ENCODE data around the gene MYRF.

Gene MYRF

GRCh38 chr11:61828379-61828628 is 75.9 kb downstream of the MYRF start:
- no peak for DNase-seq

GRCh38 chr11:61828629-61829407 is 76.4 kb downstream of the MYRF start:
- no peak for DNase-seq

DNA sequence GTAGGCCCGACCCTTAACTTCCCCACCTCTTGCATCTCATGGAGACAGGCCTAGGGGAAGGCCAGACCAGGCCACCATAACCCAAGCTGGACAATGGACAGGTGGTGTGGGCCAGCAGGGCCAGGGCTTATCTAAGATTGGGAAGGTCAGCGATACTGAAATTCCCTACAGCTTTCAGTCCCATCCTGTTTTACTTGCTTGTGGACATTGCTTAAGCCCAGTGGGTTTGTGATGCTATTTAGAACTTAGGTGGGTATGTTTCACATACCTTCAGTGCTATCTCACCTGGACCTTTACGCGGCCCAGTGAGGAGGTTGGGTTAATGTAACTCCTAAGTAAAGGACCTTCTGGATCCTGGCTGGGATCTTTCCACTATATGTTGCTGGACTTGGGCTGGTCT is 77.4 kb downstream of the MYRF start:
- DNase-seq = no peak

- no peak for DNase-seq
Measured at GRCh38 chr11:61830237-61831105, 78.0 kb downstream of the MYRF start.

- DNase-seq = no peak
Measured at GRCh38 chr11:61832207-61832606, 79.8 kb downstream of the MYRF start.

DNA sequence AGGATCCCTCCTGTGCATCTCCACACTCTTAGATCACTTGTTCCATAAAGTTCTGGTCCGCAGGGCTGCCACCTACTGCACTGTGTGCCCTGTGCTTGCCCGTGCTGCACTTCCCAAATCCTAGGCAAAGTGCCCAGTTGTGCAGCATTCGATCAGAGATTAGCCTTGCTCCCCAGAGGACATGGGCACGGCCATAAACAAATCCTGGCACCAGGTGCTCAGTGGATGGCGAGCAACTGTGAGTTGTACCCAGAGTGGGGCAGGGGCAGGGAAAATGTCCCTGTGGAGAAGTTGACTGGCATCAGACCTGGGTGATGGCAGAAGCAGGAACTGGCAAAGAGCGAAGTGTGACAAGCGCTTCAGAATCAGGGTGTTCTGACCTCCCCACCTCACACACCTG is 80.3 kb downstream of the MYRF start:
- no peak for DNase-seq

DNA sequence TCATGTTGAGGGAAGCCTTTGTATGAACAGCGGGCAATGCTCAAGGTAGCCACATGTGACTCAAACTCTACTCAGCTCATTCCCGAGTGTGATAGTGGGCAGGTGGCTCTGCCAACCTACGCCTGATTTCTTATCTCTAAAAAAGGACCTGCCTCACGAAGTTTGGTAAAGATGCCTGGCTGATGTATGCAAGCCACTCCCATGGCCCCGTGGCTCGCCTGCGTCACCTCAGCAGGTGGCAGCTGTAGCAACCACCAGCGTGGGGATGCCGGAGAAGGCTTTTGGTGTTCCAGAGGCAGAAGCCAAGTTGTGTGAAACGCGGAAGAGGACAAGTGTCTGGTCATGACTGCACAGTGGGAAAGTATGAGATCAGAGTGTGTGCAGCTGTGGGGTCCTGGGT is 81.0 kb downstream of the MYRF start:
- peak; percentile 25 for DNase-seq

- DNase-seq = no peak
Measured at GRCh38 chr11:61833926-61834277, 81.5 kb downstream of the MYRF start.

GRCh38 chr11:61834278-61835048 is 82.0 kb downstream of the MYRF start:
- peak; percentile 64 for DNase-seq

DNA sequence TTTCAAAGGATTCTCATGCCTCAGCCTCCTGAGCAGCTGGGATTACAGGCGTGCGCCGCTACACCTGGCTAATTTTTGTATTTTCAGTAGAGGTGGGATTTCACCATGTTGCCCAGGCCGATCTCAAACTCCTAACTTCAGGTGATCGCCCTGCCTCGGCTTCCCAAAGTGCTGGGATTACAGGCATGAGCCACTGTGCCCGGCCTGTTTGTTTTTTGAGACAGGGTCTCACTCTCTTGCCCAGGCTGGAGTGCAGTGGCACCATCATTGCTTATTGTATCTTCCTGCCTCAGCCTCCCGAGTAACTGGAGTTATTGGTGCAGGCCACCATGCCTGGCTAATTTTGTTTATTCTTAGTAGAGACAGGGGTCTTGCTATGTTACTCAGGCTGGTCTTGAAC is 83.8 kb downstream of the MYRF start:
- DNase-seq = no peak

- DNase-seq = no peak
Measured at GRCh38 chr11:61837411-61838005, 85.1 kb downstream of the MYRF start.

All from CD4-positive, alpha-beta T cell treated with Interferon gamma for 1 hour (primary cell).